H1 (cell line): Measurements from ENCODE around the gene AK5. TPM values are rescaled to one million over a fixed set of nuclear protein-coding genes. Genes with fewer than 3 reads are reported as not detected.

ENCODE experiments used
- BACH1 ChIP-seq: IDR thresholded peaks from 2 replicates; pipeline ENCODE4 v1.6.1; 2012; ENCODE audit warnings: low read length, improper control_type of control experiment
- HDAC2 ChIP-seq, 2 experiments: fragments of 300-600 bp in 1 of 2; sonication (generic) in 1 of 2; IDR thresholded peaks; 2 replicates each; pipeline ENCODE4 v1.6.1; 2011 to 2012; ENCODE audit warnings: low read depth in 2 of 2, low read length in 2 of 2, mild to moderate bottlenecking in 2 of 2, moderate library complexity in 2 of 2, borderline replicate concordance in 1 of 2, inconsistent platforms in 1 of 2
- RXRA ChIP-seq: IDR thresholded peaks from 2 replicates; pipeline ENCODE4 v1.6.1; 2011; ENCODE audit warnings: low read depth, mild to moderate bottlenecking, low read length, moderate library complexity; ENCODE audit not compliant: insufficient read depth
- polyA plus RNA-seq, 7 experiments: library from polyadenylated mRNA; depleted of rRNA in 3 of 7; stranded (reverse) in 5 of 7; unstranded in 2 of 7; fragments of >200 nt in 5 of 7; fragments of 200-250 nt in 2 of 7; gene quantifications; 1 replicate in 5 of 7; 2 replicates in 1 of 7; 4 replicates in 1 of 7; pipeline versions ENCODE4 v1.2.1 to v1.2.3, GENCODE V29; 2011 to 2013; ENCODE audit warnings: missing spikeins in 2 of 7, mixed read lengths in 2 of 7
- total RNA-seq: library from RNA; stranded (reverse); fragmentation: NEBNext Ultra II Directional; extraction: Animal tissue kit (Norgen Biotek cat#: 25700); gene quantifications from 2 replicates; pipeline ENCODE4 v1.2.1, GENCODE V29; 2021
- TF ChIP-seq, protein P1 (sequence below): fragments of 300-600 bp; sonication (generic); IDR thresholded peaks from 2 replicates; pipeline ENCODE4 v1.7.1; 2012; ENCODE audit warnings: low read length, moderate library complexity, mild to moderate bottlenecking, inconsistent platforms; ENCODE audit not compliant: insufficient replicate concordance
- TF ChIP-seq, protein P2 (sequence below): IDR thresholded peaks from 2 replicates; pipeline ENCODE4 v1.6.1; 2012; ENCODE audit warnings: low read length, inconsistent platforms

AK5 gene
- total and polyA plus RNA-seq, 2 of the 8 experiments (the other 6 are each of a cell fraction or from before 2014, with no cell fraction given) = 2.0 to 7.1 TPM

DNA sequence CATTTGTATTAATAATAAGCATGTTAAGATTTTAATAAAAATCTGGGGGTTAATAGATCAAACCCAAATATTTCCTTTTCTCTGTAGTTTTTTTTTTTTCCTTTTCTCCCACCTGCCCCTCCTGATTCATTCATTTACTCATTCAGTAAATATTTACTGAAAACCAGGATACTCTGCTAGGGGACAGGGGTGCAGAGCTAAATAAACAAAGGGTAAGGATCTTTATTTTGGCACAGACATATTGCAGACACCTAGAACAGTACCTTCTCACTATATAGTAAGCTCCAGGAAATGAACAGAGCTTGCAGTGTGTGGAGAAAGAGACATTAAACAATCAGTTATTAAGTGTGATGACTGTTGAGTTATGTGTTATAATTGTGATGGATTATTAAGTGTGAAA, 60.9 kb downstream of the AK5 start (continued):
- no peak for TF ChIP-seq HDAC2 (IDR thresholded peaks at IDR 0.05; ENCODE audit: borderline replicate concordance in 1 of 2, low read depth in 2 of 2, low read length in 2 of 2)
- TF ChIP-seq, protein P1, sequence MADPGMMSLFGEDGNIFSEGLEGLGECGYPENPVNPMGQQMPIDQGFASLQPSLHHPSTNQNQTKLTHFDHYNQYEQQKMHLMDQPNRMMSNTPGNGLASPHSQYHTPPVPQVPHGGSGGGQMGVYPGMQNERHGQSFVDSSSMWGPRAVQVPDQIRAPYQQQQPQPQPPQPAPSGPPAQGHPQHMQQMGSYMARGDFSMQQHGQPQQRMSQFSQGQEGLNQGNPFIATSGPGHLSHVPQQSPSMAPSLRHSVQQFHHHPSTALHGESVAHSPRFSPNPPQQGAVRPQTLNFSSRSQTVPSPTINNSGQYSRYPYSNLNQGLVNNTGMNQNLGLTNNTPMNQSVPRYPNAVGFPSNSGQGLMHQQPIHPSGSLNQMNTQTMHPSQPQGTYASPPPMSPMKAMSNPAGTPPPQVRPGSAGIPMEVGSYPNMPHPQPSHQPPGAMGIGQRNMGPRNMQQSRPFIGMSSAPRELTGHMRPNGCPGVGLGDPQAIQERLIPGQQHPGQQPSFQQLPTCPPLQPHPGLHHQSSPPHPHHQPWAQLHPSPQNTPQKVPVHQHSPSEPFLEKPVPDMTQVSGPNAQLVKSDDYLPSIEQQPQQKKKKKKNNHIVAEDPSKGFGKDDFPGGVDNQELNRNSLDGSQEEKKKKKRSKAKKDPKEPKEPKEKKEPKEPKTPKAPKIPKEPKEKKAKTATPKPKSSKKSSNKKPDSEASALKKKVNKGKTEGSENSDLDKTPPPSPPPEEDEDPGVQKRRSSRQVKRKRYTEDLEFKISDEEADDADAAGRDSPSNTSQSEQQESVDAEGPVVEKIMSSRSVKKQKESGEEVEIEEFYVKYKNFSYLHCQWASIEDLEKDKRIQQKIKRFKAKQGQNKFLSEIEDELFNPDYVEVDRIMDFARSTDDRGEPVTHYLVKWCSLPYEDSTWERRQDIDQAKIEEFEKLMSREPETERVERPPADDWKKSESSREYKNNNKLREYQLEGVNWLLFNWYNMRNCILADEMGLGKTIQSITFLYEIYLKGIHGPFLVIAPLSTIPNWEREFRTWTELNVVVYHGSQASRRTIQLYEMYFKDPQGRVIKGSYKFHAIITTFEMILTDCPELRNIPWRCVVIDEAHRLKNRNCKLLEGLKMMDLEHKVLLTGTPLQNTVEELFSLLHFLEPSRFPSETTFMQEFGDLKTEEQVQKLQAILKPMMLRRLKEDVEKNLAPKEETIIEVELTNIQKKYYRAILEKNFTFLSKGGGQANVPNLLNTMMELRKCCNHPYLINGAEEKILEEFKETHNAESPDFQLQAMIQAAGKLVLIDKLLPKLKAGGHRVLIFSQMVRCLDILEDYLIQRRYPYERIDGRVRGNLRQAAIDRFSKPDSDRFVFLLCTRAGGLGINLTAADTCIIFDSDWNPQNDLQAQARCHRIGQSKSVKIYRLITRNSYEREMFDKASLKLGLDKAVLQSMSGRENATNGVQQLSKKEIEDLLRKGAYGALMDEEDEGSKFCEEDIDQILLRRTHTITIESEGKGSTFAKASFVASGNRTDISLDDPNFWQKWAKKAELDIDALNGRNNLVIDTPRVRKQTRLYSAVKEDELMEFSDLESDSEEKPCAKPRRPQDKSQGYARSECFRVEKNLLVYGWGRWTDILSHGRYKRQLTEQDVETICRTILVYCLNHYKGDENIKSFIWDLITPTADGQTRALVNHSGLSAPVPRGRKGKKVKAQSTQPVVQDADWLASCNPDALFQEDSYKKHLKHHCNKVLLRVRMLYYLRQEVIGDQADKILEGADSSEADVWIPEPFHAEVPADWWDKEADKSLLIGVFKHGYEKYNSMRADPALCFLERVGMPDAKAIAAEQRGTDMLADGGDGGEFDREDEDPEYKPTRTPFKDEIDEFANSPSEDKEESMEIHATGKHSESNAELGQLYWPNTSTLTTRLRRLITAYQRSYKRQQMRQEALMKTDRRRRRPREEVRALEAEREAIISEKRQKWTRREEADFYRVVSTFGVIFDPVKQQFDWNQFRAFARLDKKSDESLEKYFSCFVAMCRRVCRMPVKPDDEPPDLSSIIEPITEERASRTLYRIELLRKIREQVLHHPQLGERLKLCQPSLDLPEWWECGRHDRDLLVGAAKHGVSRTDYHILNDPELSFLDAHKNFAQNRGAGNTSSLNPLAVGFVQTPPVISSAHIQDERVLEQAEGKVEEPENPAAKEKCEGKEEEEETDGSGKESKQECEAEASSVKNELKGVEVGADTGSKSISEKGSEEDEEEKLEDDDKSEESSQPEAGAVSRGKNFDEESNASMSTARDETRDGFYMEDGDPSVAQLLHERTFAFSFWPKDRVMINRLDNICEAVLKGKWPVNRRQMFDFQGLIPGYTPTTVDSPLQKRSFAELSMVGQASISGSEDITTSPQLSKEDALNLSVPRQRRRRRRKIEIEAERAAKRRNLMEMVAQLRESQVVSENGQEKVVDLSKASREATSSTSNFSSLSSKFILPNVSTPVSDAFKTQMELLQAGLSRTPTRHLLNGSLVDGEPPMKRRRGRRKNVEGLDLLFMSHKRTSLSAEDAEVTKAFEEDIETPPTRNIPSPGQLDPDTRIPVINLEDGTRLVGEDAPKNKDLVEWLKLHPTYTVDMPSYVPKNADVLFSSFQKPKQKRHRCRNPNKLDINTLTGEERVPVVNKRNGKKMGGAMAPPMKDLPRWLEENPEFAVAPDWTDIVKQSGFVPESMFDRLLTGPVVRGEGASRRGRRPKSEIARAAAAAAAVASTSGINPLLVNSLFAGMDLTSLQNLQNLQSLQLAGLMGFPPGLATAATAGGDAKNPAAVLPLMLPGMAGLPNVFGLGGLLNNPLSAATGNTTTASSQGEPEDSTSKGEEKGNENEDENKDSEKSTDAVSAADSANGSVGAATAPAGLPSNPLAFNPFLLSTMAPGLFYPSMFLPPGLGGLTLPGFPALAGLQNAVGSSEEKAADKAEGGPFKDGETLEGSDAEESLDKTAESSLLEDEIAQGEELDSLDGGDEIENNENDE = no peak
- TF ChIP-seq BACH1 = no peak
- TF ChIP-seq, protein P2, sequence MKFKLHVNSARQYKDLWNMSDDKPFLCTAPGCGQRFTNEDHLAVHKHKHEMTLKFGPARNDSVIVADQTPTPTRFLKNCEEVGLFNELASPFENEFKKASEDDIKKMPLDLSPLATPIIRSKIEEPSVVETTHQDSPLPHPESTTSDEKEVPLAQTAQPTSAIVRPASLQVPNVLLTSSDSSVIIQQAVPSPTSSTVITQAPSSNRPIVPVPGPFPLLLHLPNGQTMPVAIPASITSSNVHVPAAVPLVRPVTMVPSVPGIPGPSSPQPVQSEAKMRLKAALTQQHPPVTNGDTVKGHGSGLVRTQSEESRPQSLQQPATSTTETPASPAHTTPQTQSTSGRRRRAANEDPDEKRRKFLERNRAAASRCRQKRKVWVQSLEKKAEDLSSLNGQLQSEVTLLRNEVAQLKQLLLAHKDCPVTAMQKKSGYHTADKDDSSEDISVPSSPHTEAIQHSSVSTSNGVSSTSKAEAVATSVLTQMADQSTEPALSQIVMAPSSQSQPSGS = no peak
- TF ChIP-seq RXRA = no peak
- TF ChIP-seq, all 59 proteins: peak for 0
